Heart left ventricle (tissue), 16 donors: ENCODE data around the gene NUDT14. TPM values are rescaled to one million over a fixed set of nuclear protein-coding genes. Genes with fewer than 3 reads are reported as not detected.

ENCODE experiments used
- ATAC-seq, 4 donors: fragments of 200-7000 bp; cut with Tn5 transposase; one replicate each; pipeline ENCODE4 v1.9.1; 2020 to 2022; ENCODE audit warnings: moderate library complexity in 4 of 4, mild to moderate bottlenecking in 3 of 4, moderate number of reproducible peaks in 1 of 4
- DNase-seq, 5 donors: peaks; one replicate each; pipeline ENCODE4 v3.0.0-alpha.2; 2020
- H3K27ac ChIP-seq, 12 donors: fragments of 200-600 bp; sonication (generic) in 4 of 12; one replicate each; pipeline versions ENCODE4 v1.5.0 to v1.8.0; 2016 to 2022; ENCODE audit warnings: mild to moderate bottlenecking in 2 of 12
- H3K27me3 ChIP-seq, 9 donors: fragments of 200-600 bp; sonication (generic) in 2 of 9; one replicate each; pipeline versions ENCODE4 v1.5.1 to v1.8.0; 2016 to 2022; ENCODE audit warnings: mild to moderate bottlenecking in 3 of 9
- H3K36me3 ChIP-seq, 9 donors: fragments of 200-600 bp; sonication (generic) in 2 of 9; one replicate each; pipeline versions ENCODE4 v1.5.0 to v1.8.0; 2018 to 2022; ENCODE audit warnings: mild to moderate bottlenecking in 2 of 9
- H3K4me1 ChIP-seq, 12 donors: fragments of 200-600 bp; sonication (generic) in 4 of 12; one replicate each; pipeline versions ENCODE4 v1.5.0 to v1.8.0; 2016 to 2022; ENCODE audit warnings: mild to moderate bottlenecking in 3 of 12
- H3K4me3 ChIP-seq, 12 donors: fragments of 200-600 bp; sonication (generic) in 4 of 12; one replicate each; pipeline versions ENCODE4 v1.5.0 to v1.8.0; 2017 to 2022; ENCODE audit warnings: mild to moderate bottlenecking in 9 of 12, moderate library complexity in 4 of 12
- H3K9me3 ChIP-seq, 12 donors: fragments of 200-600 bp; sonication (generic) in 4 of 12; one replicate each; pipeline versions ENCODE4 v1.5.0 to v1.8.0; 2016 to 2022; ENCODE audit warnings: mild to moderate bottlenecking in 1 of 12
- CTCF ChIP-seq, 12 donors: fragments of 200-600 bp; sonication (generic) in 4 of 12; IDR thresholded peaks; one replicate each; pipeline versions ENCODE4 v1.5.0 to v1.8.0; 2018 to 2022; ENCODE audit warnings: antibody characterized with exemption in 12 of 12, mild to moderate bottlenecking in 5 of 12
- POLR2A ChIP-seq, 2 donors: fragments of 450-650 bp; IDR thresholded peaks; one replicate each; pipeline ENCODE4 v1.6.1; 2017; ENCODE audit warnings: antibody characterized with exemption in 2 of 2, mild to moderate bottlenecking in 2 of 2, moderate library complexity in 2 of 2
- WGBS, 4 donors: extraction: QIAGEN DNeasy Blood & Tissue Kit in 2 of 4; methylation state at CpG; one replicate each; pipeline versions ENCODE4 v1.1.5 to v1.1.7; 2013 to 2018; 5-methylcytosine and 5-hydroxymethylcytosine counted together
- intact Hi-C, 10 donors: fragments of 100-400 bp; cut with DNase I; formaldehyde crosslinking; loops; one replicate each; pipeline versions ENCODE4 v1.11.1 to v1.14.2; 2022
- microRNA-seq, 4 donors: library from miRNA; unstranded; fragments of <30 nt; microRNA quantifications; one replicate each; pipeline versions ENCODE4 to v1.2.0, GENCODE V29; 2017 to 2020
- polyA plus RNA-seq, 2 donors: library from polyadenylated mRNA; stranded (reverse); fragments of 200-250 nt; gene quantifications; one replicate each; pipeline ENCODE4 v1.2.3, GENCODE V29; 2013
- total RNA-seq, 9 donors: library from RNA; depleted of rRNA in 2 of 9; stranded (reverse); fragments of >200 nt in 2 of 9; fragmentation: NEBNext Ultra II Directional in 3 of 9; extraction: Animal tissue kit (Norgen Biotek cat#: 25700) in 3 of 9; gene quantifications; one replicate each; pipeline versions ENCODE4 v1.1.0 to v1.2.4, GENCODE V29; 2016 to 2023
- donor health status: ischemic (EF 13 %, LVEDD 7.1; RV severe dilation, severe dysfunction).
- donor health status: healthy with polysubstance abuse.
- donor health status: DM: no; HTN: yes; CAD: no.
- donor health status: DM: no; HTN: no; CAD: no.
- donor health status: ischemic (EF 25% LVEDD 6.9; RV normal size, moderate dysfunction).
- donor health status: ischemic (EF 25% LVEDD 5.7; RV mildly dilated, moderate dysfunction).
- donor health status: healthy.
- donor health status: DM: yes; HTN: yes; CAD: no.
- donor health status: ischemic (EF 35%, LVEDD 5.7; RV mildly dilated, moderate dysfunction).
- donor health status: nonischemic (EF 11% LVEDD 7.7; RV severe dilation, severe dysfunction).
- donor health status: DM: yes; HTN: yes; CAD: no.
- donor health status: PGD.
- donor health status: ischemic (EF 29% LVEDD 5.4; RV normal size, mild dysfunction).
- donor health status: nonischemic (EF 23%, LVEDD 6.1; RV moderate dilation, normal function).

NUDT14 gene
- total and polyA plus RNA-seq, 11 donors = 14.3 to 48.9 (median 23.8) TPM

GRCh38 chr14:105124823-105125222, 56.3 kb downstream of the NUDT14 start:
- H3K4me1 ChIP-seq = no peaks in the 10 kb centered on the region
- no peak overlapping the region for H3K4me3 ChIP-seq
- TF ChIP-seq POLR2A (IDR thresholded peaks at IDR 0.05) = no peak
- TF ChIP-seq CTCF (IDR thresholded peaks at IDR 0.05) = no peak
- intact Hi-C loops = no loop called here
- peaks cover 0 to 21% (median 15%) of the 10 kb centered on the region in 12 donors for H3K9me3 ChIP-seq
- no peak overlapping the region for H3K27ac ChIP-seq
- DNase-seq (peak in 1 of 5 donors; percentile 5), ATAC-seq (no peak)
- H3K36me3 ChIP-seq = no peaks in the 10 kb centered on the region
- WGBS, 4 donors = 59 to 72% (median 69%) methylated on average over 5 of the region's 5 CpGs
- H3K27me3 ChIP-seq = peaks cover 0 to 16% (median 0%) of the 10 kb centered on the region in 9 donors

- H3K9me3 ChIP-seq = peaks cover 0 to 21% (median 15%) of the 10 kb centered on the region in 12 donors
- peak in 1 of 5 donors; percentile 7 for DNase-seq
- no peak for TF ChIP-seq CTCF (IDR thresholded peaks at IDR 0.05)
- no peak for TF ChIP-seq POLR2A (IDR thresholded peaks at IDR 0.05)
- H3K36me3 ChIP-seq = no peaks in the 10 kb centered on the region
- intact Hi-C loops = no loop called here
- no peak overlapping the region for H3K4me3 ChIP-seq
- ATAC-seq = no peak
- H3K27ac ChIP-seq = no peak overlapping the region
- H3K4me1 ChIP-seq = no peaks in the 10 kb centered on the region
- H3K27me3 ChIP-seq = peaks cover 0 to 16% (median 0%) of the 10 kb centered on the region in 9 donors
- 65 to 77% (median 69%) methylated on average over 17 of the region's 17 CpGs for WGBS, 4 donors
These were observed 56.9 kb downstream of the NUDT14 start for GRCh38 chr14:105123981-105124765.

- peaks cover 0 to 19% (median 0%) of the 10 kb centered on the region in 9 donors for H3K27me3 ChIP-seq
- peaks cover 0 to 21% (median 15%) of the 10 kb centered on the region in 12 donors for H3K9me3 ChIP-seq
- no peaks in the 10 kb centered on the region for H3K36me3 ChIP-seq
- 81 to 87% (median 83%) methylated on average over 5 of the region's 5 CpGs for WGBS, 4 donors
- H3K27ac ChIP-seq = no peak overlapping the region
- H3K4me3 ChIP-seq = no peak overlapping the region
- H3K4me1 ChIP-seq = no peaks in the 10 kb centered on the region
- TF ChIP-seq CTCF (IDR thresholded peaks at IDR 0.05) (no peak), POLR2A (IDR thresholded peaks at IDR 0.05) (no peak)
- ATAC-seq (no peak), DNase-seq (peak in 1 of 5 donors; percentile 2)
- intact Hi-C loops = no loop called here
These were observed 57.9 kb downstream of the NUDT14 start for GRCh38 chr14:105123064-105123665.

Small RNAs within 50 kb of the gene (microRNA-seq; reads per million reads assigned to microRNA genes)
- 0 to 1.0 (median 0) reads per million in 4 donors for gene MIR6765

Other genes starting within 250 kb of the NUDT14 start
- 10 to 100 TPM in 2 of 9 donors, 1 to 10 TPM in 7; 1.5 to 22.3 (median 3.7) TPM for gene AHNAK2, start 202.9 kb downstream of the NUDT14 start, total RNA-seq
- gene AHNAK2, start 202.9 kb downstream of the NUDT14 start, polyA plus RNA-seq = 1 to 10 TPM; 2.2 to 2.5 TPM
- 1 to 10 TPM in 7 of 9 donors, under 1 TPM in 2; 0.76 to 3.7 (median 2.6) TPM for gene CLBA1, start 195.5 kb downstream of the NUDT14 start, total RNA-seq
- gene CLBA1, start 195.5 kb downstream of the NUDT14 start, polyA plus RNA-seq = 1 to 10 TPM; 1.3 to 3.7 TPM
- gene CDCA4, start 160.2 kb downstream of the NUDT14 start, total RNA-seq = 1 to 10 TPM; 1.4 to 6.0 (median 2.4) TPM
- gene CDCA4, start 160.2 kb downstream of the NUDT14 start, polyA plus RNA-seq = 1 to 10 TPM; 2.3 to 3.3 TPM
- gene GPR132, start 115.9 kb downstream of the NUDT14 start, total RNA-seq = 1 to 10 TPM in 3 of 9 donors, under 1 TPM in 6; 0.27 to 5.3 (median 0.77) TPM
- under 1 TPM; 0.50 to 0.51 TPM for gene GPR132, start 115.9 kb downstream of the NUDT14 start, polyA plus RNA-seq
- gene JAG2, start 12.5 kb downstream of the NUDT14 start, total RNA-seq = 10 to 100 TPM; 20.4 to 62.4 (median 28.6) TPM
- gene JAG2, start 12.5 kb downstream of the NUDT14 start, polyA plus RNA-seq = 10 to 100 TPM; 19.1 to 25.2 TPM
- gene BTBD6, start 67.2 kb upstream of the NUDT14 start, total RNA-seq = 10 to 100 TPM; 28.8 to 51.8 (median 34.8) TPM
- 10 to 100 TPM; 40.7 to 56.3 TPM for gene BTBD6, start 67.2 kb upstream of the NUDT14 start, polyA plus RNA-seq
- 10 to 100 TPM; 13.3 to 25.3 (median 18.7) TPM for gene BRF1, start 119.7 kb upstream of the NUDT14 start, total RNA-seq
- gene BRF1, start 119.7 kb upstream of the NUDT14 start, polyA plus RNA-seq = 10 to 100 TPM; 17.1 to 19.4 TPM
- gene PACS2, start 133.4 kb upstream of the NUDT14 start, total RNA-seq = 10 to 100 TPM; 47.3 to 90.3 (median 60.8) TPM
- 10 to 100 TPM; 50.7 to 78.7 TPM for gene PACS2, start 133.4 kb upstream of the NUDT14 start, polyA plus RNA-seq
- 1 to 10 TPM in 1 of 9 donors, under 1 TPM in 6, not detected in 2; 0.14 to 1.8 (median 0.82) TPM for gene TEX22, start 217.2 kb upstream of the NUDT14 start, total RNA-seq
- gene TEX22, start 217.2 kb upstream of the NUDT14 start, polyA plus RNA-seq = under 1 TPM in 1 of 2 donors, not detected in 1; 0.06 TPM
- gene MTA1, start 238.5 kb upstream of the NUDT14 start, total RNA-seq = 100 to 1,000 TPM in 7 of 9 donors, 10 to 100 TPM in 2; 71.8 to 169 (median 109) TPM
- gene MTA1, start 238.5 kb upstream of the NUDT14 start, polyA plus RNA-seq = 100 to 1,000 TPM; 103 to 191 TPM